ENCODE measurements around the gene COA8. TPM values are rescaled to one million over a fixed set of nuclear protein-coding genes. Genes with fewer than 3 reads are reported as not detected.

COA8 gene
- total and polyA plus RNA-seq, 2 of the 8 experiments (the other 6 are each of a cell fraction or from before 2014, with no cell fraction given): 7.1 to 35.5 TPM

- TF ChIP-seq ATF3 (IDR thresholded peaks at IDR 0.05; ENCODE audit: insufficient read depth, low read depth, low read length): no peak
Observed at GRCh38 chr14:103556946-103557758, 5.6 kb upstream of the COA8 start (continued).

All from H1 (cell line).